Measurements from ENCODE around the gene SLC15A4.

The SLC15A4 gene

DNA sequence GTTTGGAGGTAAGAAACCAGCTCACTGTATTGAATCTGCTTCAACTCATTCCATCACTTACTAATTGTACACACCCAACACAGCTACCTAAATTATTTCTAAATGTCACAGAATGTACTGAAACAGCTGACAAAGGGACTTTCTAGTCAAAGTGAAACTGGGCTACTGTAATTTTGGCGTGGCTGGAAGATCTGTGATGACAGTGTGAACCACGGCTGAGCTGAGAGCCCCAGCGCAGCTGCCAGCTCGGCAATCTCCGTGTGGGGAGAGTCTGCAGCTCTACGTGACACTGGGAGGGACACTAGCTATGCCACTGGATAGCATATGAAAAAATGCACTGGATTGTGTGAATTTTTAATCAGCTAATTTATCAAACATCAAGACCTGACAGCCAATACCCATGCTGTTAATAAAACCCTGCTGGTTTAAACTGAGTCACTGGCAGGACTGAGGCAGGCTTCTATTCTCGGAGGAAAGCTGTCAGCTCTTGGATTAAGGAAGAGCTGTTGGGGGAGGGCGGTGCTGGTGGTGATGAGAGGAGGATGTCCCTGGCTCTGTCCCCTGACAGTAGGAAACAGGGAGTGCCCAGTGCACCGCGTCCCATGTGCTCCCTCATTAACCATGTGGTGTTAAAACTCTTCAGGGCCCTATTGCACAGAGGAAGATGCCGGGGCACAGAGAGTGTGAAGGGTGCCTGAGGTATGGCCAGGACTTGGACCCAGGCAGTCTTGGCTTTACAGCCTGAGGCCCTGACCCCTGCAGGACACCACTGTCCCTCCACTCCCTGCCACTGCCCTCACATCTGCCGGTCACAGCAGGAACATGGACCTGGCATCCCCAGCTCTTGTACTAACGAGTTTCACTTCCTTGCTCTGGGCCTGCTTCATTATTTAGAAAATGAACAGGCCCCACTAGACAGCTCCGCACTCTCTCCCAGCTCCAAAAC is 13.3 kb downstream of the SLC15A4 start:
- no peak; the same call in 2 of the 3 replicates for ATAC-seq
- TF ChIP-seq ARNTL (CRISPR knock-in tag; IDR thresholded peaks at IDR 0.05; ENCODE audit: borderline replicate concordance, low read depth), result no peak
- TF ChIP-seq, protein P1, sequence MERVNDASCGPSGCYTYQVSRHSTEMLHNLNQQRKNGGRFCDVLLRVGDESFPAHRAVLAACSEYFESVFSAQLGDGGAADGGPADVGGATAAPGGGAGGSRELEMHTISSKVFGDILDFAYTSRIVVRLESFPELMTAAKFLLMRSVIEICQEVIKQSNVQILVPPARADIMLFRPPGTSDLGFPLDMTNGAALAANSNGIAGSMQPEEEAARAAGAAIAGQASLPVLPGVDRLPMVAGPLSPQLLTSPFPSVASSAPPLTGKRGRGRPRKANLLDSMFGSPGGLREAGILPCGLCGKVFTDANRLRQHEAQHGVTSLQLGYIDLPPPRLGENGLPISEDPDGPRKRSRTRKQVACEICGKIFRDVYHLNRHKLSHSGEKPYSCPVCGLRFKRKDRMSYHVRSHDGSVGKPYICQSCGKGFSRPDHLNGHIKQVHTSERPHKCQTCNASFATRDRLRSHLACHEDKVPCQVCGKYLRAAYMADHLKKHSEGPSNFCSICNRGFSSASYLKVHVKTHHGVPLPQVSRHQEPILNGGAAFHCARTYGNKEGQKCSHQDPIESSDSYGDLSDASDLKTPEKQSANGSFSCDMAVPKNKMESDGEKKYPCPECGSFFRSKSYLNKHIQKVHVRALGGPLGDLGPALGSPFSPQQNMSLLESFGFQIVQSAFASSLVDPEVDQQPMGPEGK (CRISPR knock-in tag; IDR thresholded peaks at IDR 0.05; ENCODE audit: borderline replicate concordance), result no peak
- TF ChIP-seq BACH2 (CRISPR knock-in tag; IDR thresholded peaks at IDR 0.05; ENCODE audit: borderline replicate concordance), result no peak
- no peak for TF ChIP-seq SNAI2 (CRISPR knock-in tag; IDR thresholded peaks at IDR 0.05)
- no peak for TF ChIP-seq CSDC2 (CRISPR knock-in tag; IDR thresholded peaks at IDR 0.05)
- no peak for TF ChIP-seq ZNF565 (CRISPR knock-in tag; conservative IDR thresholded peaks at IDR 0.05; ENCODE audit: low read depth)
- no peak for TF ChIP-seq OSR1 (CRISPR knock-in tag; IDR thresholded peaks at IDR 0.05)
- TF ChIP-seq ESRRG (CRISPR knock-in tag; IDR thresholded peaks at IDR 0.05), result no peak
- no peak for TF ChIP-seq ISL1 (CRISPR knock-in tag; IDR thresholded peaks at IDR 0.05)
- no peak for TF ChIP-seq RARB (CRISPR knock-in tag; IDR thresholded peaks at IDR 0.05)
- no peak for TF ChIP-seq TCF4 (CRISPR knock-in tag; IDR thresholded peaks at IDR 0.05; ENCODE audit: borderline replicate concordance)
- TF ChIP-seq ZFP30 (CRISPR knock-in tag; IDR thresholded peaks at IDR 0.05), result no peak
- no peak for TF ChIP-seq ZFP3 (CRISPR knock-in tag; IDR thresholded peaks at IDR 0.05)
- no peak for TF ChIP-seq ZNF8 (CRISPR knock-in tag; IDR thresholded peaks at IDR 0.05)
- TF ChIP-seq, protein P2, sequence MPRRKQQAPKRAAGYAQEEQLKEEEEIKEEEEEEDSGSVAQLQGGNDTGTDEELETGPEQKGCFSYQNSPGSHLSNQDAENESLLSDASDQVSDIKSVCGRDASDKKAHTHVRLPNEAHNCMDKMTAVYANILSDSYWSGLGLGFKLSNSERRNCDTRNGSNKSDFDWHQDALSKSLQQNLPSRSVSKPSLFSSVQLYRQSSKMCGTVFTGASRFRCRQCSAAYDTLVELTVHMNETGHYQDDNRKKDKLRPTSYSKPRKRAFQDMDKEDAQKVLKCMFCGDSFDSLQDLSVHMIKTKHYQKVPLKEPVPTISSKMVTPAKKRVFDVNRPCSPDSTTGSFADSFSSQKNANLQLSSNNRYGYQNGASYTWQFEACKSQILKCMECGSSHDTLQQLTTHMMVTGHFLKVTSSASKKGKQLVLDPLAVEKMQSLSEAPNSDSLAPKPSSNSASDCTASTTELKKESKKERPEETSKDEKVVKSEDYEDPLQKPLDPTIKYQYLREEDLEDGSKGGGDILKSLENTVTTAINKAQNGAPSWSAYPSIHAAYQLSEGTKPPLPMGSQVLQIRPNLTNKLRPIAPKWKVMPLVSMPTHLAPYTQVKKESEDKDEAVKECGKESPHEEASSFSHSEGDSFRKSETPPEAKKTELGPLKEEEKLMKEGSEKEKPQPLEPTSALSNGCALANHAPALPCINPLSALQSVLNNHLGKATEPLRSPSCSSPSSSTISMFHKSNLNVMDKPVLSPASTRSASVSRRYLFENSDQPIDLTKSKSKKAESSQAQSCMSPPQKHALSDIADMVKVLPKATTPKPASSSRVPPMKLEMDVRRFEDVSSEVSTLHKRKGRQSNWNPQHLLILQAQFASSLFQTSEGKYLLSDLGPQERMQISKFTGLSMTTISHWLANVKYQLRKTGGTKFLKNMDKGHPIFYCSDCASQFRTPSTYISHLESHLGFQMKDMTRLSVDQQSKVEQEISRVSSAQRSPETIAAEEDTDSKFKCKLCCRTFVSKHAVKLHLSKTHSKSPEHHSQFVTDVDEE (CRISPR knock-in tag; IDR thresholded peaks at IDR 0.05), result no peak

DNA sequence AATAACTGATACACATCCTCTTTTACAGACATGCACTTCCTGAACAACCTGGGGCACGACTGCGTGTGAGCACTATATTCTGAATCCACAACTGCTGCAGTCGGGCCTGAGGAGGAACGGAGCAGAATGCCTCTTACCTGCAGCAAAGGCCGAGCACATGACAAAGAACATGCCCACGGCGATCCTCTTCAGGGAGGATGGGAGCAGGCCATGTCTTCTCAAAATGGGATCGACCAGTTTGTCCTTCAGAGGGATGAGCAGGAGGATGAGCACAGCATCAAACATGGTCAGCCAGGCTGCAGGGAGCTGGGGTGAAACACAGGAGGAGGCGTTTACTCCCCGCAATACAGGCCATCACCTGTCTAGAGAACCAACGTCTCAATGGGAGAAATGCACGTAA is 15.1 kb downstream of the SLC15A4 start:
- TF ChIP-seq, protein P3, sequence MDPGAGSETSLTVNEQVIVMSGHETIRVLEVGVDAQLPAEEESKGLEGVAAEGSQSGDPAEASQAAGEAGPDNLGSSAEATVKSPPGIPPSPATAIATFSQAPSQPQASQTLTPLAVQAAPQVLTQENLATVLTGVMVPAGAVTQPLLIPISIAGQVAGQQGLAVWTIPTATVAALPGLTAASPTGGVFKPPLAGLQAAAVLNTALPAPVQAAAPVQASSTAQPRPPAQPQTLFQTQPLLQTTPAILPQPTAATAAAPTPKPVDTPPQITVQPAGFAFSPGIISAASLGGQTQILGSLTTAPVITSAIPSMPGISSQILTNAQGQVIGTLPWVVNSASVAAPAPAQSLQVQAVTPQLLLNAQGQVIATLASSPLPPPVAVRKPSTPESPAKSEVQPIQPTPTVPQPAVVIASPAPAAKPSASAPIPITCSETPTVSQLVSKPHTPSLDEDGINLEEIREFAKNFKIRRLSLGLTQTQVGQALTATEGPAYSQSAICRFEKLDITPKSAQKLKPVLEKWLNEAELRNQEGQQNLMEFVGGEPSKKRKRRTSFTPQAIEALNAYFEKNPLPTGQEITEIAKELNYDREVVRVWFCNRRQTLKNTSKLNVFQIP (CRISPR knock-in tag; IDR thresholded peaks at IDR 0.05; ENCODE audit: borderline replicate concordance, low read depth), result no peak
- TF ChIP-seq PPARA (CRISPR knock-in tag; IDR thresholded peaks at IDR 0.05; ENCODE audit: borderline replicate concordance) (no peak), ZNF70 (CRISPR knock-in tag; IDR thresholded peaks at IDR 0.05) (no peak), BACH2 (CRISPR knock-in tag; IDR thresholded peaks at IDR 0.05; ENCODE audit: borderline replicate concordance) (no peak), ARNTL (CRISPR knock-in tag; IDR thresholded peaks at IDR 0.05; ENCODE audit: borderline replicate concordance, low read depth) (no peak), OSR1 (CRISPR knock-in tag; IDR thresholded peaks at IDR 0.05) (no peak), RARB (CRISPR knock-in tag; IDR thresholded peaks at IDR 0.05) (no peak), ZNF8 (CRISPR knock-in tag; IDR thresholded peaks at IDR 0.05) (no peak), ZC3H10 (CRISPR knock-in tag; IDR thresholded peaks at IDR 0.05) (no peak), ZFP30 (CRISPR knock-in tag; IDR thresholded peaks at IDR 0.05) (no peak), ZFP3 (CRISPR knock-in tag; IDR thresholded peaks at IDR 0.05) (no peak), CSDC2 (CRISPR knock-in tag; IDR thresholded peaks at IDR 0.05) (no peak), ISL1 (CRISPR knock-in tag; IDR thresholded peaks at IDR 0.05) (no peak), ESRRG (CRISPR knock-in tag; IDR thresholded peaks at IDR 0.05) (no peak), TCF4 (CRISPR knock-in tag; IDR thresholded peaks at IDR 0.05; ENCODE audit: borderline replicate concordance) (no peak), ZNF565 (CRISPR knock-in tag; conservative IDR thresholded peaks at IDR 0.05; ENCODE audit: low read depth) (no peak)
- TF ChIP-seq, protein P4, sequence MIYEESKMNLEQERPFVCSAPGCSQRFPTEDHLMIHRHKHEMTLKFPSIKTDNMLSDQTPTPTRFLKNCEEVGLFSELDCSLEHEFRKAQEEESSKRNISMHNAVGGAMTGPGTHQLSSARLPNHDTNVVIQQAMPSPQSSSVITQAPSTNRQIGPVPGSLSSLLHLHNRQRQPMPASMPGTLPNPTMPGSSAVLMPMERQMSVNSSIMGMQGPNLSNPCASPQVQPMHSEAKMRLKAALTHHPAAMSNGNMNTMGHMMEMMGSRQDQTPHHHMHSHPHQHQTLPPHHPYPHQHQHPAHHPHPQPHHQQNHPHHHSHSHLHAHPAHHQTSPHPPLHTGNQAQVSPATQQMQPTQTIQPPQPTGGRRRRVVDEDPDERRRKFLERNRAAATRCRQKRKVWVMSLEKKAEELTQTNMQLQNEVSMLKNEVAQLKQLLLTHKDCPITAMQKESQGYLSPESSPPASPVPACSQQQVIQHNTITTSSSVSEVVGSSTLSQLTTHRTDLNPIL (CRISPR knock-in tag; IDR thresholded peaks at IDR 0.05; ENCODE audit: low read depth), result no peak
- TF ChIP-seq, protein P2 (CRISPR knock-in tag; IDR thresholded peaks at IDR 0.05), result no peak
- TF ChIP-seq, protein P5, sequence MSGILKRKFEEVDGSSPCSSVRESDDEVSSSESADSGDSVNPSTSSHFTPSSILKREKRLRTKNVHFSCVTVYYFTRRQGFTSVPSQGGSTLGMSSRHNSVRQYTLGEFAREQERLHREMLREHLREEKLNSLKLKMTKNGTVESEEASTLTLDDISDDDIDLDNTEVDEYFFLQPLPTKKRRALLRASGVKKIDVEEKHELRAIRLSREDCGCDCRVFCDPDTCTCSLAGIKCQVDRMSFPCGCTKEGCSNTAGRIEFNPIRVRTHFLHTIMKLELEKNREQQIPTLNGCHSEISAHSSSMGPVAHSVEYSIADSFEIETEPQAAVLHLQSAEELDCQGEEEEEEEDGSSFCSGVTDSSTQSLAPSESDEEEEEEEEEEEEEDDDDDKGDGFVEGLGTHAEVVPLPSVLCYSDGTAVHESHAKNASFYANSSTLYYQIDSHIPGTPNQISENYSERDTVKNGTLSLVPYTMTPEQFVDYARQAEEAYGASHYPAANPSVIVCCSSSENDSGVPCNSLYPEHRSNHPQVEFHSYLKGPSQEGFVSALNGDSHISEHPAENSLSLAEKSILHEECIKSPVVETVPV (CRISPR knock-in tag; IDR thresholded peaks at IDR 0.05), result no peak
- TF ChIP-seq, protein P1 (CRISPR knock-in tag; IDR thresholded peaks at IDR 0.05; ENCODE audit: borderline replicate concordance), result no peak
- ATAC-seq, result no peak

Measured in SK-N-SH treated with all-trans-retinoic acid at 6 μM for 48 hours (cell line).